Heart left ventricle (tissue), 16 donors: Measurements from ENCODE around the gene SORL1. TPM values are rescaled to one million over a fixed set of nuclear protein-coding genes. Genes with fewer than 3 reads are reported as not detected.

Experiments used
- ATAC-seq, 4 donors: fragments of 200-7000 bp; cut with Tn5 transposase; one replicate each; pipeline ENCODE4 v1.9.1; 2020 to 2022; ENCODE audit warnings: moderate library complexity in 4 of 4, mild to moderate bottlenecking in 3 of 4, moderate number of reproducible peaks in 1 of 4
- DNase-seq, 5 donors: peaks; one replicate each; pipeline ENCODE4 v3.0.0-alpha.2; 2020
- H3K27ac ChIP-seq, 12 donors: fragments of 200-600 bp; sonication (generic) in 4 of 12; one replicate each; pipeline versions ENCODE4 v1.5.0 to v1.8.0; 2016 to 2022; ENCODE audit warnings: mild to moderate bottlenecking in 2 of 12
- H3K27me3 ChIP-seq, 9 donors: fragments of 200-600 bp; sonication (generic) in 2 of 9; one replicate each; pipeline versions ENCODE4 v1.5.1 to v1.8.0; 2016 to 2022; ENCODE audit warnings: mild to moderate bottlenecking in 3 of 9
- H3K36me3 ChIP-seq, 9 donors: fragments of 200-600 bp; sonication (generic) in 2 of 9; one replicate each; pipeline versions ENCODE4 v1.5.0 to v1.8.0; 2018 to 2022; ENCODE audit warnings: mild to moderate bottlenecking in 2 of 9
- H3K4me1 ChIP-seq, 12 donors: fragments of 200-600 bp; sonication (generic) in 4 of 12; one replicate each; pipeline versions ENCODE4 v1.5.0 to v1.8.0; 2016 to 2022; ENCODE audit warnings: mild to moderate bottlenecking in 3 of 12
- H3K4me3 ChIP-seq, 12 donors: fragments of 200-600 bp; sonication (generic) in 4 of 12; one replicate each; pipeline versions ENCODE4 v1.5.0 to v1.8.0; 2017 to 2022; ENCODE audit warnings: mild to moderate bottlenecking in 9 of 12, moderate library complexity in 4 of 12
- H3K9me3 ChIP-seq, 12 donors: fragments of 200-600 bp; sonication (generic) in 4 of 12; one replicate each; pipeline versions ENCODE4 v1.5.0 to v1.8.0; 2016 to 2022; ENCODE audit warnings: mild to moderate bottlenecking in 1 of 12
- POLR2A ChIP-seq, 2 donors: fragments of 450-650 bp; IDR thresholded peaks; one replicate each; pipeline ENCODE4 v1.6.1; 2017; ENCODE audit warnings: antibody characterized with exemption in 2 of 2, mild to moderate bottlenecking in 2 of 2, moderate library complexity in 2 of 2
- WGBS, 4 donors: extraction: QIAGEN DNeasy Blood & Tissue Kit in 2 of 4; methylation state at CpG; one replicate each; pipeline versions ENCODE4 v1.1.5 to v1.1.7; 2013 to 2018; 5-methylcytosine and 5-hydroxymethylcytosine counted together
- intact Hi-C, 10 donors: fragments of 100-400 bp; cut with DNase I; formaldehyde crosslinking; loops; one replicate each; pipeline versions ENCODE4 v1.11.1 to v1.14.2; 2022
- polyA plus RNA-seq, 2 donors: library from polyadenylated mRNA; stranded (reverse); fragments of 200-250 nt; gene quantifications; one replicate each; pipeline ENCODE4 v1.2.3, GENCODE V29; 2013
- total RNA-seq, 9 donors: library from RNA; depleted of rRNA in 2 of 9; stranded (reverse); fragments of >200 nt in 2 of 9; fragmentation: NEBNext Ultra II Directional in 3 of 9; extraction: Animal tissue kit (Norgen Biotek cat#: 25700) in 3 of 9; gene quantifications; one replicate each; pipeline versions ENCODE4 v1.1.0 to v1.2.4, GENCODE V29; 2016 to 2023
- TF ChIP-seq, protein P1 (sequence below), 12 donors: fragments of 200-600 bp; sonication (generic) in 4 of 12; IDR thresholded peaks; one replicate each; pipeline versions ENCODE4 v1.5.0 to v1.8.0; 2018 to 2022; ENCODE audit warnings: antibody characterized with exemption in 12 of 12, mild to moderate bottlenecking in 5 of 12
- donor health status: ischemic (EF 13 %, LVEDD 7.1; RV severe dilation, severe dysfunction).
- donor health status: healthy with polysubstance abuse.
- donor health status: DM: no; HTN: yes; CAD: no.
- donor health status: DM: no; HTN: no; CAD: no.
- donor health status: ischemic (EF 25% LVEDD 6.9; RV normal size, moderate dysfunction).
- donor health status: ischemic (EF 25% LVEDD 5.7; RV mildly dilated, moderate dysfunction).
- donor health status: healthy.
- donor health status: DM: yes; HTN: yes; CAD: no.
- donor health status: ischemic (EF 35%, LVEDD 5.7; RV mildly dilated, moderate dysfunction).
- donor health status: nonischemic (EF 11% LVEDD 7.7; RV severe dilation, severe dysfunction).
- donor health status: DM: yes; HTN: yes; CAD: no.
- donor health status: PGD.
- donor health status: ischemic (EF 29% LVEDD 5.4; RV normal size, mild dysfunction).
- donor health status: nonischemic (EF 23%, LVEDD 6.1; RV moderate dilation, normal function).

Gene SORL1
- total and polyA plus RNA-seq, 11 donors: 0.72 to 20.5 (median 5.2) TPM

DNA sequence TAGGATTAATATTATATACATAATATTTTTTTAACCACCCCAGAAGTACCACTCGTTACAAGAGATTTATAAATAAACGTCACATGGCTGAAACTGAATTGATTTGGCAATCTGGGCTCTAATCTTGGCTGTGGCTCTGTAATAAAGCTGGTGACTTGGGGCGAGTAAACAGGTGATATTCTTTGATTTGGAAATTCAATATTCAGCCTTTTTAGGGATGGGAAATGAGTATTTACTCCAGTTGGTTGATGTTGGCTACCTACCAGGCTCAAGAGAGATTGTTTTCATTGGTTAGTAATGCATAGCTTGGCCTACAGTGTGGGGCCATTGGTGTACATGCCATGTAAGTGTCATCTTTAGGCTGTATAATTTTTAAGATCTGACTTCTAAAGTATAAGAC lies 118.3 kb downstream of the SORL1 start:
- H3K4me3 ChIP-seq: no peak overlapping the region
- H3K27ac ChIP-seq: no peak overlapping the region
- whole genome bisulfite sequencing, 4 donors: 85 to 88% (median 87%) methylated on average over 3 of the region's 3 CpGs
- intact Hi-C loops: no loop called here
- H3K4me1 ChIP-seq: peaks cover 0 to 19% (median 0%) of the 10 kb centered on the region in 12 donors
- no peaks in the 10 kb centered on the region for H3K9me3 ChIP-seq
- peaks cover 0 to 47% (median 0%) of the 10 kb centered on the region in 9 donors for H3K36me3 ChIP-seq
- DNase-seq (no peak), ATAC-seq (no peak)
- H3K27me3 ChIP-seq: no peaks in the 10 kb centered on the region
- TF ChIP-seq POLR2A (IDR thresholded peaks at IDR 0.05): no peak
- TF ChIP-seq, protein P1, sequence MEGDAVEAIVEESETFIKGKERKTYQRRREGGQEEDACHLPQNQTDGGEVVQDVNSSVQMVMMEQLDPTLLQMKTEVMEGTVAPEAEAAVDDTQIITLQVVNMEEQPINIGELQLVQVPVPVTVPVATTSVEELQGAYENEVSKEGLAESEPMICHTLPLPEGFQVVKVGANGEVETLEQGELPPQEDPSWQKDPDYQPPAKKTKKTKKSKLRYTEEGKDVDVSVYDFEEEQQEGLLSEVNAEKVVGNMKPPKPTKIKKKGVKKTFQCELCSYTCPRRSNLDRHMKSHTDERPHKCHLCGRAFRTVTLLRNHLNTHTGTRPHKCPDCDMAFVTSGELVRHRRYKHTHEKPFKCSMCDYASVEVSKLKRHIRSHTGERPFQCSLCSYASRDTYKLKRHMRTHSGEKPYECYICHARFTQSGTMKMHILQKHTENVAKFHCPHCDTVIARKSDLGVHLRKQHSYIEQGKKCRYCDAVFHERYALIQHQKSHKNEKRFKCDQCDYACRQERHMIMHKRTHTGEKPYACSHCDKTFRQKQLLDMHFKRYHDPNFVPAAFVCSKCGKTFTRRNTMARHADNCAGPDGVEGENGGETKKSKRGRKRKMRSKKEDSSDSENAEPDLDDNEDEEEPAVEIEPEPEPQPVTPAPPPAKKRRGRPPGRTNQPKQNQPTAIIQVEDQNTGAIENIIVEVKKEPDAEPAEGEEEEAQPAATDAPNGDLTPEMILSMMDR (IDR thresholded peaks at IDR 0.05): no peak

DNA sequence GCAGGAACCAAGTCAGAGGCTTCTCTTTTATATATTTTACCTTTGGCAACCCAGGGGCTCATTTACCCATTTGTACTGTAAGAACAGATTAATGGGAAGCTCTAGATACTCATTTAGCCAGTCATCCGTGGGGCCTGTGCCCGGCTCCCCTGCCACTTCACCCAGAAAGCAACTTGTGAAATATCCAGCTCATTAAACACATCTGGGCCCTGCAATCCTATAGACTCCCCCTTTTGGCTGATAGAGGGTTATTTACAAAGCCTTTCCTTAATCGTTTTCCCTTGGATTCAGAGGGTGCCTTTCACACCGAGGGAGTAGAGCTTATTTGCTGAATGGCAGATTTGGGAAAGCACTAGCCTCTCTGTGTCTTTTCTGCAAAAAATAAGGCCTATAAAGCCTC lies 119.4 kb downstream of the SORL1 start:
- TF ChIP-seq, protein P1 (IDR thresholded peaks at IDR 0.05): no peak
- TF ChIP-seq POLR2A (IDR thresholded peaks at IDR 0.05): no peak
- DNase-seq (no peak), ATAC-seq (no peak)
- peaks cover 0 to 43% (median 0%) of the 10 kb centered on the region in 9 donors for H3K36me3 ChIP-seq
- H3K27me3 ChIP-seq: no peaks in the 10 kb centered on the region
- H3K9me3 ChIP-seq: no peaks in the 10 kb centered on the region
- H3K4me1 ChIP-seq: peaks cover 0 to 28% (median 0%) of the 10 kb centered on the region in 12 donors
- intact Hi-C loops: no loop called here
- no peak overlapping the region for H3K27ac ChIP-seq
- 69 to 77% (median 73%) methylated on average over 4 of the region's 4 CpGs for WGBS, 4 donors
- H3K4me3 ChIP-seq: no peak overlapping the region

GRCh38 chr11:121572571-121573059 lies 120.5 kb downstream of the SORL1 start:
- 61 to 69% (median 63%) methylated on average over 11 of the region's 11 CpGs for WGBS, 4 donors
- Histone ChIP-seq H3K27ac (no peak overlapping the region), H3K4me1 (peaks cover 0 to 32% (median 0%) of the 10 kb centered on the region in 12 donors), H3K9me3 (no peaks in the 10 kb centered on the region), H3K4me3 (no peak overlapping the region), H3K36me3 (peaks cover 0 to 39% (median 0%) of the 10 kb centered on the region in 9 donors), H3K27me3 (no peaks in the 10 kb centered on the region)
- ATAC-seq (no peak), DNase-seq (no peak)
- no peak for TF ChIP-seq POLR2A (IDR thresholded peaks at IDR 0.05)
- TF ChIP-seq, protein P1 (IDR thresholded peaks at IDR 0.05): no peak
- intact Hi-C loops: no loop called here

DNA sequence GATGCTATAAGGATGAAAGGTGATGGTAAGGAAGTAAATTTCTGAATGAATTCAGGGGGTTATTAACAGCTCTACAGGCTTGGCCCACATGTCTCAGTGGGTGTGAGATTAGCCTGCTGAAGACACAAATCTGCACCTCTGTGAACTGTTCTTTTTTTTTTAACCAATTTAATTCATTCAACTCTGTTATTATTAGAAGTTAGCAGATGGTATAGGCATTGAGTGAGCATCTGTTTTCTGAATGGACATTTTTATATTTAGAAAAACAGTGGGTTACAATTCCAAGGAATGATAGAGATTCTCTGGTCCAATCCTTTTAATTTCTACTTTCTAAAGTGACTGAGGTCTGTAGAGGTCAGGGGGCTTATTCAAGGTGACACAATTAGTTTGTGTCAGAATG lies 122.7 kb downstream of the SORL1 start:
- DNase-seq (no peak), ATAC-seq (no peak)
- TF ChIP-seq POLR2A (IDR thresholded peaks at IDR 0.05): no peak
- TF ChIP-seq, protein P1 (IDR thresholded peaks at IDR 0.05): no peak
- intact Hi-C loops: loop anchor here in 1 of 10 donors (5.0 kb wide), 1 partner anchor 122 kb away; the partner anchor contains the start of genes SORL1 and SORL1-AS1
- Histone ChIP-seq H3K36me3 (peaks cover 0 to 36% (median 0%) of the 10 kb centered on the region in 9 donors), H3K9me3 (peaks cover 0 to 2% (median 0%) of the 10 kb centered on the region in 12 donors), H3K4me1 (peaks cover 0 to 50% (median 0%) of the 10 kb centered on the region in 12 donors), H3K4me3 (no peak overlapping the region), H3K27me3 (no peaks in the 10 kb centered on the region), H3K27ac (peak overlapping the region in 1 of 12 donors; percentile 25)
